GM12873 (cell line): ENCODE measurements around the gene NME7.

Source experiments
- CTCF ChIP-seq: IDR thresholded peaks from 2 replicates; pipeline ENCODE4 v1.5.1; 2012; ENCODE audit warnings: low read depth, mild to moderate bottlenecking, moderate library complexity, low read length, control low read depth; ENCODE audit not compliant: insufficient read depth; ENCODE audit errors: missing control alignments

Gene NME7

GRCh38 chr1:169367686-169368405, at the start of gene NME7, which contains the start of gene BLZF1:
NME7 (minus strand) TSS chr1:169367797; CDS start chr1:169367710, 87 bp downstream.
BLZF1 (plus strand) TSS chr1:169368195; CDS start chr1:169369523, 1,328 bp downstream.
- TF ChIP-seq CTCF: no peak

GRCh38 chr1:169414952-169415351, 47.4 kb upstream of the NME7 start:
- no peak for TF ChIP-seq CTCF

GRCh38 chr1:169395955-169396354, 28.4 kb upstream of the NME7 start:
- TF ChIP-seq CTCF: no peak

- TF ChIP-seq CTCF: no peak
These were observed 24.8 kb upstream of the NME7 start for GRCh38 chr1:169392406-169392805.

GRCh38 chr1:169390303-169390702, 22.7 kb upstream of the NME7 start:
- TF ChIP-seq CTCF: no peak

- no peak for TF ChIP-seq CTCF
These were observed 19.8 kb upstream of the NME7 start for GRCh38 chr1:169387399-169387798.

GRCh38 chr1:169383449-169383848, 15.9 kb upstream of the NME7 start:
- no peak for TF ChIP-seq CTCF
